ENCODE results near the gene ZSCAN12.
"Not testable (repeated sequence)": the region's sequence is repeated elsewhere in the genome, so short reads cannot be mapped to it uniquely, and the experiment has no call there.

ZSCAN12 gene

GRCh38 chr6:28377879-28378278 lies 21.7 kb downstream of the ZSCAN12 start:
- TF ChIP-seq GATA1 (IDR thresholded peaks at IDR 0.05; ENCODE audit: low read depth, low read length) (no peak), POLR2A (IDR thresholded peaks at IDR 0.05; ENCODE audit: low read length) (no peak)
- no peak for DNase-seq

- DNase-seq: no peak
- TF ChIP-seq GATA1 (IDR thresholded peaks at IDR 0.05; ENCODE audit: low read depth, low read length) (no peak), POLR2A (IDR thresholded peaks at IDR 0.05; ENCODE audit: low read length) (no peak)
These were observed 25.6 kb downstream of the ZSCAN12 start for GRCh38 chr6:28373925-28374324.

- no peak for TF ChIP-seq POLR2A (IDR thresholded peaks at IDR 0.05; ENCODE audit: low read length)
- no peak for TF ChIP-seq GATA1 (IDR thresholded peaks at IDR 0.05; ENCODE audit: low read depth, low read length)
These were observed 27.7 kb downstream of the ZSCAN12 start for GRCh38 chr6:28371706-28372451.

GRCh38 chr6:28371280-28371679 lies 28.3 kb downstream of the ZSCAN12 start:
- DNase-seq: no peak
- TF ChIP-seq GATA1 (IDR thresholded peaks at IDR 0.05; ENCODE audit: low read depth, low read length) (no peak), POLR2A (IDR thresholded peaks at IDR 0.05; ENCODE audit: low read length) (no peak)

More at GRCh38 chr6:28371706-28372451, 27.7 kb downstream of the ZSCAN12 start:
- peak; percentile 11 to 44 for DNase-seq

- TF ChIP-seq GATA1 (IDR thresholded peaks at IDR 0.05; ENCODE audit: low read depth, low read length) (no peak), POLR2A (IDR thresholded peaks at IDR 0.05; ENCODE audit: low read length) (no peak)
- DNase-seq: peak in 1 of 2 experiments; percentile 11
These were observed 29.1 kb downstream of the ZSCAN12 start for GRCh38 chr6:28370440-28370839.

- TF ChIP-seq POLR2A (IDR thresholded peaks at IDR 0.05; ENCODE audit: low read length) (no peak), GATA1 (IDR thresholded peaks at IDR 0.05; ENCODE audit: low read depth, low read length) (no peak)
- no peak for DNase-seq
These were observed 30.1 kb downstream of the ZSCAN12 start for GRCh38 chr6:28369463-28369862.

- DNase-seq: no peak
These were observed 31.0 kb downstream of the ZSCAN12 start for GRCh38 chr6:28368522-28368921.

GRCh38 chr6:28365590-28365989 lies 34.0 kb downstream of the ZSCAN12 start:
- DNase-seq: not testable (repeated sequence)

More at GRCh38 chr6:28368522-28368921, 31.0 kb downstream of the ZSCAN12 start:
- TF ChIP-seq GATA1 (IDR thresholded peaks at IDR 0.05; ENCODE audit: low read depth, low read length) (no peak), POLR2A (IDR thresholded peaks at IDR 0.05; ENCODE audit: low read length) (no peak)

GRCh38 chr6:28360961-28361360 lies 38.6 kb downstream of the ZSCAN12 start:
- no peak for DNase-seq
- no peak for TF ChIP-seq POLR2A (IDR thresholded peaks at IDR 0.05; ENCODE audit: low read length)
- no peak for TF ChIP-seq GATA1 (IDR thresholded peaks at IDR 0.05; ENCODE audit: low read depth, low read length)

- DNase-seq: not testable (repeated sequence)
These were observed 40.0 kb downstream of the ZSCAN12 start for GRCh38 chr6:28359562-28359961.

GRCh38 chr6:28357036-28357435 lies 42.5 kb downstream of the ZSCAN12 start:
- TF ChIP-seq POLR2A (IDR thresholded peaks at IDR 0.05; ENCODE audit: low read length) (no peak), GATA1 (IDR thresholded peaks at IDR 0.05; ENCODE audit: low read depth, low read length) (no peak)

GRCh38 chr6:28356666-28357020 lies 42.9 kb downstream of the ZSCAN12 start:
- TF ChIP-seq GATA1 (IDR thresholded peaks at IDR 0.05; ENCODE audit: low read depth, low read length) (no peak), POLR2A (IDR thresholded peaks at IDR 0.05; ENCODE audit: low read length) (no peak)
- DNase-seq: no peak

More at GRCh38 chr6:28357036-28357435, 42.5 kb downstream of the ZSCAN12 start:
- DNase-seq: peak; percentile 17 to 22

- peak; percentile 89 to 91 for DNase-seq
- TF ChIP-seq POLR2A (IDR thresholded peaks at IDR 0.05; ENCODE audit: low read length) (peak; percentile 34), GATA1 (IDR thresholded peaks at IDR 0.05; ENCODE audit: low read depth, low read length) (no peak)
These were observed 43.5 kb downstream of the ZSCAN12 start for GRCh38 chr6:28355743-28356665.

GRCh38 chr6:28354688-28355554 lies 44.6 kb downstream of the ZSCAN12 start:
- peak; percentile 15 to 38 for DNase-seq
- TF ChIP-seq POLR2A (IDR thresholded peaks at IDR 0.05; ENCODE audit: low read length) (no peak), GATA1 (IDR thresholded peaks at IDR 0.05; ENCODE audit: low read depth, low read length) (no peak)
